ENCODE data around the gene TNPO2.

Gene TNPO2

DNA sequence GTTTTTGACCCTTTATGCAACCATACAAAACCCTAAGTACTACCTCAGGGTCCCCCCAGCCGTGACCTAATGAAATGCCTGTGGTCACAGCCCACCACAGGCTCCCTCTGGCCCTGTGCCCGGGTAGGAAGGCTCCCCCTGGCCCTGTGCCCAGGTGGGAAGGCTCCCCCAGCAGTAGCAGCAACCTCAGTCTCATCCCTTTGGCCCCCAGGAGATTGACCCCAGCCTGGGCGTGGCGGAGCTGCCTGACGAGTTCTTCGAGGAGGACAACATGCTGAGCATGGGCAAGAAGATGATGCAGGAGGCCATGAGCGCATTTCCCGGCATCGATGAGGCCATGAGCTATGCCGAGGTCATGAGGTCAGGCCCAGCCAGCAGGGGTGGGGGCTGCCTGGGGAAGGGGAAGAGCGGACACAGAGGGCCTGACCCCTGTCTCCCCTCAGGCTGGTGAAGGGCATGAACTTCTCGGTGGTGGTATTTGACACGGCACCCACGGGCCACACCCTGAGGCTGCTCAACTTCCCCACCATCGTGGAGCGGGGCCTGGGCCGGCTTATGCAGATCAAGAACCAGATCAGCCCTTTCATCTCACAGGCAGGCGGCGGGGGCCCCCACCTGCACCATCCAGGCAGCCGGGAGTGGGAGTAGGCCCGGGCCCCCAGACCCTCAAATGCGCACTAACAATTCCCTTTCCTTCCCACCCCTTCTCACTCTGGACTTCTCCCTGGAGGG is 21.6 kb upstream of the TNPO2 start:
- in situ Hi-C loops (cut with MboI; ENCODE audit: low sequenced_read_pairs, unreplicated experiment) = no loop called here
- DNase-seq (ENCODE audit: low spot score) = no peak
- TF ChIP-seq, protein P1, sequence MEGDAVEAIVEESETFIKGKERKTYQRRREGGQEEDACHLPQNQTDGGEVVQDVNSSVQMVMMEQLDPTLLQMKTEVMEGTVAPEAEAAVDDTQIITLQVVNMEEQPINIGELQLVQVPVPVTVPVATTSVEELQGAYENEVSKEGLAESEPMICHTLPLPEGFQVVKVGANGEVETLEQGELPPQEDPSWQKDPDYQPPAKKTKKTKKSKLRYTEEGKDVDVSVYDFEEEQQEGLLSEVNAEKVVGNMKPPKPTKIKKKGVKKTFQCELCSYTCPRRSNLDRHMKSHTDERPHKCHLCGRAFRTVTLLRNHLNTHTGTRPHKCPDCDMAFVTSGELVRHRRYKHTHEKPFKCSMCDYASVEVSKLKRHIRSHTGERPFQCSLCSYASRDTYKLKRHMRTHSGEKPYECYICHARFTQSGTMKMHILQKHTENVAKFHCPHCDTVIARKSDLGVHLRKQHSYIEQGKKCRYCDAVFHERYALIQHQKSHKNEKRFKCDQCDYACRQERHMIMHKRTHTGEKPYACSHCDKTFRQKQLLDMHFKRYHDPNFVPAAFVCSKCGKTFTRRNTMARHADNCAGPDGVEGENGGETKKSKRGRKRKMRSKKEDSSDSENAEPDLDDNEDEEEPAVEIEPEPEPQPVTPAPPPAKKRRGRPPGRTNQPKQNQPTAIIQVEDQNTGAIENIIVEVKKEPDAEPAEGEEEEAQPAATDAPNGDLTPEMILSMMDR (IDR thresholded peaks at IDR 0.05; ENCODE audit: borderline replicate concordance, control extremely low read depth, extremely low read depth, insufficient read depth, missing control alignments) = no peak

DNA sequence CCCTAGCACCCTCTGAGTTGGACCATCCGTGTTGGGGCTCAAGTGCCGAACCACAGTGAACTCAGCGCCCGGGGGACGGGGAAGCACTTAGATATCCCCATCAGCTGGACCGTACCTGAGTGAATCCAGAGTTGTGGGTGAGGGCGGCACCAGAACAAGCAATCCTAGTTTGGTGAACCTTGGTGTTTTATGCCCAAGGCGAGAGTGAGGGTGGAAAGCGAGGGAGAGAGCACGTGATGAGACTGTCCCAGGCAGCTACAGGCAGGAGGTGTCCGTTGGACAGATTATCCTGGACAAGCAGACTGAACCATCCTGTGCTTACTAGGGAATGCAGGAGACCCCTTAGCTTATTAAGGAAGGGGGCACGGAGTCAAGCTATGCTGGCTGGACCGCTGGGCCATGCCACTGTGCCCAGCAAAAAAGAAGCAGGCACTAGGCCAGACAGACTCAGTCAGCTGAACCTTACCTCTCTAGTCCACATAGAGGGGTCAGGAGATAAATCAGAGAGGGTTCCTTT is 14.2 kb upstream of the TNPO2 start:
- TF ChIP-seq, protein P1 (IDR thresholded peaks at IDR 0.05; ENCODE audit: borderline replicate concordance, control extremely low read depth, extremely low read depth, insufficient read depth, missing control alignments) = no peak
- in situ Hi-C loops (cut with MboI; ENCODE audit: low sequenced_read_pairs, unreplicated experiment) = no loop called here
- no peak for DNase-seq (ENCODE audit: low spot score)

DNA sequence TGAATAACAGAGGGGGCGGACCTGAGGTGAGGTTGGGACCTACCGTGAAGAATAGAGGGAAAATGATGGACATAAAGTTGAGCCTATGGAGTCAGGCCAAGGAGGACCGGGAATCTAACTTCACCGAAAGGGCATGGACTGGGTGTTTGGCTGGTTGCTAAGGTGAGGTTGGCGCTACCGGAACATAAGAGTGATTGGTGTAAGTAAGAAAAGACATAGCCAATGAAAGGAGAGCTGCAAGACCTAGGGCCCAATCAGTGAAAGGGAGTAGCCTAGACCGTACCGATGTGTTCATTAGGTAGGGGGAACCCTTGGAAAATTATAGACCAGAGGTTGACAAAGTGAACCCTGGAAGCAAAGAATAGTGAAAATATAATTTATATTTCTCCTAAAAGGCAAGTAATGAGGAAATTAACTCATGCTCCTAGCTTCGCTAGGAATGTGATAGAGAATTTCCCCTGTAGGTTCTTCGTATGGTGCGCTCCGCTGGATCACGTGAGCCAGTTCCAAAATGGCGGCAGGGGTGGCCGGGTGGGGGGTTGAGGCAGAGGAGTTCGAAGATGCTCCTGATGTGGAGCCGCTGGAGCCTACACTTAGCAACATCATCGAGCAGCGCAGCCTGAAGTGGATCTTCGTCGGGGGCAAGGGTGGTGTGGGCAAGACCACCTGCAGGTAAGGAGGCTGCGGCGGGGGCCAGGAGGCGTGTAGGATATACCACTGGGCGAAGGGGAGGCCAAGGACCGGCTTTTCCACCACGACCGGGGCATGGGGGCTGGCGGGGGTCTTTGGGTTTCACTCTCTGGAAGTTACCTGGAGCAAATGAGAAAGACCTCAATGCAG is 13.5 kb upstream of the TNPO2 start, which contains the start of gene GET3:
Gene GET3, plus strand, starts transcription at position 503 of the 840 bp plus-strand sequence. Its CDS starts 9 bp downstream, at position 512.
- in situ Hi-C loops (cut with MboI; ENCODE audit: low sequenced_read_pairs, unreplicated experiment) = no loop called here
- TF ChIP-seq, protein P1 (IDR thresholded peaks at IDR 0.05; ENCODE audit: borderline replicate concordance, control extremely low read depth, extremely low read depth, insufficient read depth, missing control alignments) = no peak

DNA sequence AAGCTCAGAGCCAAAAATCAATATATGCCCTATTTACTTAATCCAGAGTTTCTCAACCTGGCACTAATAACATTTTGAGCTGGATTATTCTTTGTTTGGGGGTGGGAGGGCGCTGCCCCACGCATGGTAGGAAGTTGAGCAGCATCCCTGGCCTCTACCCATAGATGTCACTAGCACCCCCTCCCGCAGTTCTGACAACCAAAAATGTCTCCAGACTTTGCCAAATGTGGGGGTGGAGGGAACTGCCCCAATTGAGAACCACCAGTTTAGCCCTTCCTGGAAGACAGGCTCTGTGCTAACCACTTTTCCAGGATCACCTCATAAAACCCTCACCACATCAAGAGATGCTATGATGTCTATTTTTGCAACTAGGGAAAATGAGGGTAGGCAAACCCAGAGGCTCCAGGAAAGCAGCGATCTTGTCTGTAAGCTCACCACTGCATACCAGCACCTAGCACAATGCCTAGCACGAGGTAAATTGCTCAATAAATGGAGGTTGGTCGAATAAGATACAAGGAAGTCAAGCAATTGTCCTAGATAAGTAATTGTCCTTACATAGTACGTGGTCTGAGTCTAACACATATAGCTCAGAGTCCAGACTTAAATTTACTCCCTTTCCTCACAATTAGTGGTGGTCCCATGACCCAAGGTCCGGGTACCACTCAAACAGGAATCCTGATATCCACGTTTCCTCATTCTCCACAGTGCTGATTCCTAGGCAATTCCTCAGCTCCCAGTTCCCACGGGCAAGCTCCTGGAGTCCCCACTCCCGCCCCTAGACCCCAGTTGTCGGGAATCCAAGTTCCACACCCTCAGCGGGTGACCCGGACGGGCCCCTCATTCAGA is 9.9 kb upstream of the TNPO2 start:
- DNase-seq (ENCODE audit: low spot score) = peak; percentile 69
- in situ Hi-C loops (cut with MboI; ENCODE audit: low sequenced_read_pairs, unreplicated experiment) = no loop called here

More for the DNA sequence above, 13.5 kb upstream of the TNPO2 start, which contains the start of gene GET3:
- DNase-seq (ENCODE audit: low spot score) = peak; percentile 92

DNA sequence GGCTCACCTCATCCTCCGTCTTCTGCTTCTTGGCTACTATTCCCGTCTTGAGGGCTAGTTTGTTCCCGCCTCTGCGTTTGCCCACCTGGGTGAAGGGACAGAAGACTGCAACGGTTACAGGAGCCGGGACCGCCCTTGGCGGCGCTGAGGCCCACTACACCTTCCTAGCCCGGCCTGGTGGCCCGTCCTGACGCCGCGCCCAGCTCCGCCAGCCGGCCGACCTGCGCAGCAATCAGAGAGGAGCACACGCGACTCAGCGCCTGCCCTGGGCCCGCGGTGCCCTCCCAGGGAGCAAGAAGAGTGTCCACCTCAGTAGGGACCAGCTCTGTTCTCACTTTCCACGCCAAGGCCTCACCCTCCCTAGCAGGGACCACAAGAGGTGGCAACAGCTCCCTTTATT is 7.6 kb upstream of the TNPO2 start:
- TF ChIP-seq, protein P1 (IDR thresholded peaks at IDR 0.05; ENCODE audit: borderline replicate concordance, control extremely low read depth, extremely low read depth, insufficient read depth, missing control alignments) = no peak
- in situ Hi-C loops (cut with MboI; ENCODE audit: low sequenced_read_pairs, unreplicated experiment) = no loop called here

More for the DNA sequence above, 9.9 kb upstream of the TNPO2 start:
- TF ChIP-seq, protein P1 (IDR thresholded peaks at IDR 0.05; ENCODE audit: borderline replicate concordance, control extremely low read depth, extremely low read depth, insufficient read depth, missing control alignments) = peak; percentile 46

DNA sequence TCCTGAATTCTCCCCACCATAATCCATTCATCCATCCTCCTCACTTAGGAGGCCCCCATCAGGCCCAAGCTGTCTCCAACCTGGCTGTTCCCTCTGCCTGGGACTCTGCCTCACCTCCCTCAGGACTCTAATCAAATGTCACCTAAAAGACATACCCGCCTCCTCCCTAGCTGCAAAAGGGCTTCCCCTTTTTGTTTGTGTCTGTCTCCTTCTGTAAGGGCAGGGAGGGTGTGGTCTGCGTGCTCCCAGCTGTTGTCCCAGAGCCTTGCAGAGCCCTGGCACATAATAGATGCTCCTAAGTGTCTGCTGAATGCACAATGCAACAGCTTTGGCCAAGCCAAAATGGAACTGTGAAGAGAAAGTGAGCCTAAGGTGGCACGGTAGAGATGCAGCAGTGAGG is 6.3 kb upstream of the TNPO2 start:
- DNase-seq (ENCODE audit: low spot score) = no peak
- TF ChIP-seq, protein P1 (IDR thresholded peaks at IDR 0.05; ENCODE audit: borderline replicate concordance, control extremely low read depth, extremely low read depth, insufficient read depth, missing control alignments) = no peak
- in situ Hi-C loops (cut with MboI; ENCODE audit: low sequenced_read_pairs, unreplicated experiment) = no loop called here

More for the DNA sequence above, 7.6 kb upstream of the TNPO2 start:
- no peak for DNase-seq (ENCODE audit: low spot score)

Data from GM13976 (cell line).